Cardiac septum (tissue), 1 donor: ENCODE results near the gene ECE1. TPM values are rescaled to one million over a fixed set of nuclear protein-coding genes. Genes with fewer than 3 reads are reported as not detected.
"Not testable (repeated sequence)": the region's sequence is repeated elsewhere in the genome, so short reads cannot be mapped to it uniquely, and the experiment has no call there.

ENCODE experiments used
- DNase-seq: peaks from one replicate; pipeline ENCODE4 v3.0.0-alpha.2; 2020; ENCODE audit warnings: low spot score
- intact Hi-C: fragments of 100-400 bp; cut with DNase I; formaldehyde crosslinking; loops from one replicate; pipeline ENCODE4 v1.14.0; 2022
- total RNA-seq: library from RNA; stranded (reverse); fragmentation: NEBNext Ultra II Directional; extraction: Animal tissue kit (Norgen Biotek cat#: 25700); gene quantifications from one replicate; pipeline ENCODE4 v1.2.1, GENCODE V29; 2021
- donor health status: DM: no; HTN: no; CAD: no.

The ECE1 gene
- total RNA-seq, 1 donor from 2014 or later, result 55.8 TPM

GRCh38 chr1:21176586-21177555 lies 113.4 kb downstream of the ECE1 start, which contains the start of gene EIF4G3:
Gene EIF4G3 (minus strand): TSS chr1:21176897. CDS start chr1:21002742, 174,155 bp downstream.
- intact Hi-C loops, result no loop called here
- peak; percentile 100 for DNase-seq

- no peak for DNase-seq
- intact Hi-C loops, result loop anchor here (2.0 kb wide), 1 partner anchor 389 kb away; the partner anchor contains the start of gene HP1BP3
Observed at GRCh38 chr1:21175670-21176581, 114.3 kb downstream of the ECE1 start.

GRCh38 chr1:21175324-21175669 lies 115.0 kb downstream of the ECE1 start:
- intact Hi-C loops, result loop anchor here (2.0 kb wide), 1 partner anchor 388 kb away; the partner anchor contains the start of gene HP1BP3
- peak; percentile 83 for DNase-seq

- DNase-seq, result no peak
- intact Hi-C loops, result loop anchor here (2.0 kb wide), 1 partner anchor 388 kb away; the partner anchor contains the start of gene HP1BP3
Observed at GRCh38 chr1:21174654-21175323, 115.5 kb downstream of the ECE1 start.

- no peak for DNase-seq
- intact Hi-C loops, result loop anchor here (2.0 kb wide), 1 partner anchor 387 kb away; the partner anchor contains the start of gene HP1BP3
Observed at GRCh38 chr1:21174230-21174629, 116.0 kb downstream of the ECE1 start.

GRCh38 chr1:21173096-21173495 lies 117.2 kb downstream of the ECE1 start:
- DNase-seq, intact Hi-C loops: not testable (repeated sequence)

- DNase-seq, intact Hi-C loops: not testable (repeated sequence)
Observed at GRCh38 chr1:21170837-21171236, 119.4 kb downstream of the ECE1 start.

GRCh38 chr1:21168444-21168843 lies 121.8 kb downstream of the ECE1 start:
- no peak for DNase-seq
- intact Hi-C loops, result no loop called here

Other genes starting within 250 kb of the ECE1 start
- 45.6 TPM for gene EIF4G3, start 113.6 kb downstream of the ECE1 start, total RNA-seq
- 3.0 TPM for gene NBPF3, start 149.7 kb upstream of the ECE1 start, total RNA-seq
- gene ALPL, start 219.0 kb upstream of the ECE1 start, total RNA-seq, result 20.3 TPM